NCI-H1092 treated with DMSO at 0.1 percent for 48 hours (cell line): ENCODE data around the gene PKP2.

Source experiments
- DNase-seq: peaks from one replicate; lab custom pipeline; 2025; lab: John Stamatoyannopoulos, UW

PKP2 gene

GRCh38 chr12:32896432-32897280 lies at the start of gene PKP2:
PKP2 (minus strand) TSS chr12:32896777; CDS start chr12:32896731, 46 bp downstream.
- DNase-seq, result peak; percentile 85

- no peak for DNase-seq
These were observed 47.6 kb upstream of the PKP2 start for GRCh38 chr12:32944195-32944594.

GRCh38 chr12:32939801-32940200 lies 43.2 kb upstream of the PKP2 start:
- no peak for DNase-seq

- DNase-seq, result no peak
These were observed 30.4 kb upstream of the PKP2 start for GRCh38 chr12:32926963-32927362.

- no peak for DNase-seq
These were observed 29.8 kb upstream of the PKP2 start for GRCh38 chr12:32926356-32926755.

- DNase-seq, result no peak
These were observed 26.1 kb upstream of the PKP2 start for GRCh38 chr12:32922546-32923297.

GRCh38 chr12:32921397-32921796 lies 24.8 kb upstream of the PKP2 start:
- no peak for DNase-seq

GRCh38 chr12:32920506-32921085 lies 24.0 kb upstream of the PKP2 start:
- DNase-seq, result no peak

- DNase-seq, result peak; percentile 48
These were observed 22.6 kb upstream of the PKP2 start for GRCh38 chr12:32918890-32919801.

GRCh38 chr12:32917094-32917611 lies 20.6 kb upstream of the PKP2 start:
- no peak for DNase-seq

GRCh38 chr12:32907898-32908476 lies 11.4 kb upstream of the PKP2 start:
- DNase-seq, result no peak

- no peak for DNase-seq
These were observed 10.6 kb upstream of the PKP2 start for GRCh38 chr12:32907166-32907565.

GRCh38 chr12:32906399-32907165 lies 10.0 kb upstream of the PKP2 start:
- peak; percentile 3 for DNase-seq

GRCh38 chr12:32903763-32904162 lies 7.2 kb upstream of the PKP2 start:
- no peak for DNase-seq

- no peak for DNase-seq
These were observed 6.7 kb upstream of the PKP2 start for GRCh38 chr12:32903318-32903717.

GRCh38 chr12:32902287-32902997 lies 5.9 kb upstream of the PKP2 start:
- no peak for DNase-seq

- DNase-seq, result no peak
These were observed 5.0 kb upstream of the PKP2 start for GRCh38 chr12:32901553-32901952.

- no peak for DNase-seq
These were observed 1.4 kb upstream of the PKP2 start for GRCh38 chr12:32897687-32898573.

- DNase-seq, result no peak
These were observed 669 bp upstream of the PKP2 start for GRCh38 chr12:32897281-32897610.
